GM18951 (cell line): ENCODE measurements around the gene PBOV1.

Source experiments
- POLR2A ChIP-seq: IDR thresholded peaks from 4 replicates; pipeline ENCODE4 v1.6.1; 2011; ENCODE audit warnings: mild to moderate bottlenecking; ENCODE audit not compliant: insufficient read length, insufficient read depth; ENCODE audit errors: extremely low read depth
- in situ Hi-C: fragments of 300-500 bp; cut with MboI; formaldehyde crosslinking; loops from one replicate; pipeline ENCODE4 v1.12.0; 2022; ENCODE audit warnings: low sequenced_read_pairs, mixed read lengths, inconsistent platforms; ENCODE audit not compliant: unreplicated experiment

PBOV1 gene

GRCh38 chr6:138183790-138184134 lies 34.5 kb downstream of the PBOV1 start:
- no peak for TF ChIP-seq POLR2A
- in situ Hi-C loops = no loop called here

GRCh38 chr6:138182939-138183789 lies 35.1 kb downstream of the PBOV1 start:
- in situ Hi-C loops = no loop called here
- no peak for TF ChIP-seq POLR2A

DNA sequence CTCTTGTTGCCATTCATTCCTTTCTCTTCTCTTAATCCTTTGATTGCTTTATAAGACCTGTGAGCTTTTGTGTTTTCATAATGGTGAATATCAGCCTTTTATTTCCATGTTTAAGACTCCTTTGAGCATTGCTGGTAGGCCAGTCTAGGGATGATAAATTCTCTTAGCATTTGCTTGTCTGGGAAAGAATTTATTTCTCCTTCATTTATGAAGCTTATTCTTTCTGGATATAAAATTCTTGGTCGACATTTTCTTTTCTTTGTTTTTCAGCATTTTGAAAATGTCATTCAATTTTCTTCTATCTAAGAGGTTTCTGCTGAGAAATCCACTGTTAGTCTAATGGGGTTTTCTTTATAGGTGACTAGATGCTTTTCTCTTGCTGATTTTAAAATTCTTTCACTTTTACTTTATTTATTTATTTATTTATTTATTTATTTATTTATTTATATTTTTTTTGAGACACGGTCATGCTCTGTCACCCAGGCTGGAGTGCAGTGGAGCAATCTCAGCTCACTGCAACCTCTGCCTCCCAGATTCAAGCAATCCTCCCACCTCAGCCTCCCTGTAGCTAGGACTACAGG lies 41.5 kb downstream of the PBOV1 start:
- no peak for TF ChIP-seq POLR2A
- in situ Hi-C loops = no loop called here

DNA sequence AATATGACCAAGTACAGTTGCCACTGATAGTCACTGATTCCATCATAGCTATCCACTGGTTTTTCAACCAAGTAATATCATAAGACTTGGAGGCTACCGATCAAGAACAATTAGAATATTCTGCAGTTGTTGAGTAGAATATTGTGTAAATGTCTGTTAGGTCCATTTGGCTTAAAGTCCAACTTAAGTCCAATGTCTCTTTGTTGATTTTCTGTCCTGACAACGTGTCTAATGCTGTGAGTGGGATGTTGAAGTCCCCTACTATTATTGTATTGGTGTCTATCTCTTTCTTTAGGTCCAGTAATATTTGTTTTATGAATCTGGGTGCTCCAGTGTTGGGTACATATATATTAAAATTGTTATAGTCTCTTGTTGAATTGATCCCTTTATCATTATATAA lies 42.7 kb downstream of the PBOV1 start:
- in situ Hi-C loops = no loop called here
- TF ChIP-seq POLR2A = no peak
